ENCODE results near the gene MAGEA11.

DNA sequence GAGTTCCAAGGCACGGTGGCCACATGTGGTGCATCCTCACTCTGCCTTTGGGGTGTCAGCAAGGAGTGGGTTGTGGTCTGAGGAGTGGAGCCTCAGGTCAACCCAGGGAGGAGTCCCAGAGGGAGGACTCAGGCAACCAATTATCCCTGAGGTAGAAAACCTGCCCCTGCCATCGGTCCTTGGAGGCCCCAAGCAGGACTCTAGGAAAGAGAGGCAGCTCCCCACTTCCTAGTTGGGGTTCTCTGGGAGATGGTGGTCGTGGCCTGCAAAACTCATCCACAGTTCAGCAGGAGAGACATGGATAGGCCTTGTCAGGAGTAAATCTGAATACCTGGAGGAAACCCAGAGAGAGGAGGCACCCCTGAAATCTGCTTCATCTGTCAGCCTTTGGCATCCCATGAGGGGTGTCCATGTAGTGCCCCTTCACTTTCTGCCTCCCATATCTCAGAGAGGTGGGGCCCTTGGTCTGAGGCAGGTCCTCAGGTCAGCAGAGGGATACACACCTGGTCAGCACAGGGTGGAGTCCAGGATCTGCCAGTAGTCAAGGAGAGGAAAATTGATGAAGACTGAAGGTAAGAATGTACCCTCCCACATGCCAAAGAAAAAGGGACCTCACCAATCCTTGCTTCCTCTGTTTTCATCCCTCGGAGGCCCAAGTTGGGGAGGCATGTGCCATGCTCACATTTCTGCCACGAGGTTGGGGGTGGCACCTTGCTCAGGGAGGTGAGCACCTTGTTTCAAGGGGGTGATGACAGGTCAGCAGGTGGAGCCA, 1.6 kb downstream of the MAGEA11 start:
- TF ChIP-seq CTCF (IDR thresholded peaks at IDR 0.05; ENCODE audit: insufficient read depth, low read length, poor library complexity, severe bottlenecking) (no peak), EZH2phosphoT487 (conservative IDR thresholded peaks at IDR 0.05; ENCODE audit: low read length) (no peak)

Measured in SU-DHL-6 (cell line).